Stomach (tissue), 4 donors: ENCODE measurements around the gene EFR3B.

Source experiments
- POLR2AphosphoS5 ChIP-seq, 3 donors: sonication (generic); formaldehyde crosslinking; IDR thresholded peaks; one replicate each; pipeline ENCODE4 v1.6.1; 2016; ENCODE audit warnings: antibody characterized with exemption in 3 of 3
- TF ChIP-seq, protein P1 (sequence below), 7 experiments: fragments of 450-650 bp in 4 of 7; fragments of 200-600 bp in 3 of 7; sonication (generic) in 3 of 7; IDR thresholded peaks; one replicate each; pipeline ENCODE4 v1.5.1; 2016 to 2019; ENCODE audit warnings: antibody characterized with exemption in 7 of 7, control low read depth in 2 of 7, mild to moderate bottlenecking in 1 of 7

DNA sequence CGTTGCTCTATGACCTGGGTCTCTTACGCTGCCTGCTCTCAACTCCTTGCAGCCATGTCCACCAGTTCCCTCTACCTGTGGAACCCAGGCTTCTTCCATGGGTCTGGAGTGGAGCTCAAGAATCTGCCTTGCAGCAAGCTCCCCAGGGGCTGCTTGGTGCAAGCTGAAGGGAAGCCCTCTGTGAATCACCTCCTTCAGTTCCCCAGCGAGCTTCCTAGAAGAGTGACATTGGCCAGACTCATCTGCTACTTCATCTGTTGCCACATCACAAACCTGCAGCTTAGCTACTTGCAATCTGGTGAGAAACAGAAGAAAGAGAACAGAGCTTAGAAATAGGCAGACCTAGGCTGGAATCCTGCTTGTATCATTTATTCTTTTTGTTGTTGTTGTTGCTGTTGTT lies 9.8 kb upstream of the EFR3B start:
- no peak for TF ChIP-seq POLR2AphosphoS5 (IDR thresholded peaks at IDR 0.05)
- TF ChIP-seq, protein P1, sequence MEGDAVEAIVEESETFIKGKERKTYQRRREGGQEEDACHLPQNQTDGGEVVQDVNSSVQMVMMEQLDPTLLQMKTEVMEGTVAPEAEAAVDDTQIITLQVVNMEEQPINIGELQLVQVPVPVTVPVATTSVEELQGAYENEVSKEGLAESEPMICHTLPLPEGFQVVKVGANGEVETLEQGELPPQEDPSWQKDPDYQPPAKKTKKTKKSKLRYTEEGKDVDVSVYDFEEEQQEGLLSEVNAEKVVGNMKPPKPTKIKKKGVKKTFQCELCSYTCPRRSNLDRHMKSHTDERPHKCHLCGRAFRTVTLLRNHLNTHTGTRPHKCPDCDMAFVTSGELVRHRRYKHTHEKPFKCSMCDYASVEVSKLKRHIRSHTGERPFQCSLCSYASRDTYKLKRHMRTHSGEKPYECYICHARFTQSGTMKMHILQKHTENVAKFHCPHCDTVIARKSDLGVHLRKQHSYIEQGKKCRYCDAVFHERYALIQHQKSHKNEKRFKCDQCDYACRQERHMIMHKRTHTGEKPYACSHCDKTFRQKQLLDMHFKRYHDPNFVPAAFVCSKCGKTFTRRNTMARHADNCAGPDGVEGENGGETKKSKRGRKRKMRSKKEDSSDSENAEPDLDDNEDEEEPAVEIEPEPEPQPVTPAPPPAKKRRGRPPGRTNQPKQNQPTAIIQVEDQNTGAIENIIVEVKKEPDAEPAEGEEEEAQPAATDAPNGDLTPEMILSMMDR (IDR thresholded peaks at IDR 0.05) = no peak
